HepG2 (cell line): ENCODE measurements around the gene TAF4B. TPM values are rescaled to one million over a fixed set of nuclear protein-coding genes. Genes with fewer than 3 reads are reported as not detected.

Experiments used
- ARID4A ChIP-seq: sonication (generic); formaldehyde crosslinking; IDR thresholded peaks from 2 replicates; pipeline ENCODE4 v1.5.0; 2020; ENCODE audit warnings: mild to moderate bottlenecking, missing genetic modification reagents, borderline replicate concordance
- GABPB1 ChIP-seq: IDR thresholded peaks from 2 replicates; pipeline ENCODE4 v1.6.1; 2016; ENCODE audit warnings: mild to moderate bottlenecking, missing genetic modification reagents, moderate library complexity, missing compliant biosample characterization
- GMEB1 ChIP-seq: sonication (generic); formaldehyde crosslinking; IDR thresholded peaks from 2 replicates; pipeline ENCODE4 v1.5.1; 2020; ENCODE audit warnings: missing genetic modification reagents, mild to moderate bottlenecking, borderline replicate concordance
- HMGA1 ChIP-seq: sonication (generic); formaldehyde crosslinking; conservative IDR thresholded peaks from 2 replicates; pipeline ENCODE4 v1.4.0; 2020; ENCODE audit warnings: missing genetic modification reagents
- NAIF1 ChIP-seq: sonication (generic); formaldehyde crosslinking; IDR thresholded peaks from 2 replicates; pipeline ENCODE4 v1.5.0; 2020; ENCODE audit warnings: mild to moderate bottlenecking, missing genetic modification reagents, borderline replicate concordance
- ZNF329 ChIP-seq: sonication (generic); formaldehyde crosslinking; IDR thresholded peaks from 2 replicates; pipeline ENCODE4 v1.9.0; 2021; ENCODE audit warnings: low read depth, mild to moderate bottlenecking, missing genetic modification reagents
- ZNF747 ChIP-seq: sonication (generic); formaldehyde crosslinking; IDR thresholded peaks from 2 replicates; pipeline ENCODE4 v1.8.1; 2023; ENCODE audit warnings: missing genetic modification reagents, mild to moderate bottlenecking, borderline replicate concordance
- ZNF878 ChIP-seq: sonication (generic); formaldehyde crosslinking; IDR thresholded peaks from 2 replicates; pipeline ENCODE4 v1.8.1; 2023; ENCODE audit warnings: mild to moderate bottlenecking, missing genetic modification reagents, moderate library complexity
- ZNF891 ChIP-seq: sonication (generic); formaldehyde crosslinking; IDR thresholded peaks from 2 replicates; pipeline ENCODE4 v1.5.0; 2020; ENCODE audit warnings: mild to moderate bottlenecking, missing genetic modification reagents
- polyA plus RNA-seq, 8 experiments: library from polyadenylated mRNA; depleted of rRNA in 3 of 8; stranded (reverse) in 7 of 8; unstranded in 1 of 8; fragments of >200 nt; fragmentation: Illumina TruSeq in 4 of 8; extraction: Trizol in 4 of 8; gene quantifications; 2 replicates each; pipeline versions ENCODE4 v1.2.1 to v1.2.3, GENCODE V29; 2011 to 2016; ENCODE audit warnings: low read depth in 4 of 8, missing spikeins in 1 of 8, mixed read lengths in 1 of 8; ENCODE audit not compliant: insufficient read depth in 1 of 8
- total RNA-seq, 5 experiments: library from RNA; depleted of rRNA; stranded (reverse); fragments of >200 nt; fragmentation: Illumina TruSeq; extraction: Trizol; gene quantifications; 2 replicates each; pipeline ENCODE4 v1.2.3, GENCODE V29; 2016; ENCODE audit warnings: low read depth in 1 of 5
- TF ChIP-seq, protein P1 (sequence below): fragments of 450-650 bp; IDR thresholded peaks from 2 replicates; pipeline ENCODE4 v1.6.1; 2017; ENCODE audit warnings: mild to moderate bottlenecking

Gene TAF4B
- total and polyA plus RNA-seq, 2 of the 13 experiments (the other 11 are each of a cell fraction or from before 2014, with no cell fraction given) = 2.2 to 3.8 TPM

- TF ChIP-seq, protein P1, sequence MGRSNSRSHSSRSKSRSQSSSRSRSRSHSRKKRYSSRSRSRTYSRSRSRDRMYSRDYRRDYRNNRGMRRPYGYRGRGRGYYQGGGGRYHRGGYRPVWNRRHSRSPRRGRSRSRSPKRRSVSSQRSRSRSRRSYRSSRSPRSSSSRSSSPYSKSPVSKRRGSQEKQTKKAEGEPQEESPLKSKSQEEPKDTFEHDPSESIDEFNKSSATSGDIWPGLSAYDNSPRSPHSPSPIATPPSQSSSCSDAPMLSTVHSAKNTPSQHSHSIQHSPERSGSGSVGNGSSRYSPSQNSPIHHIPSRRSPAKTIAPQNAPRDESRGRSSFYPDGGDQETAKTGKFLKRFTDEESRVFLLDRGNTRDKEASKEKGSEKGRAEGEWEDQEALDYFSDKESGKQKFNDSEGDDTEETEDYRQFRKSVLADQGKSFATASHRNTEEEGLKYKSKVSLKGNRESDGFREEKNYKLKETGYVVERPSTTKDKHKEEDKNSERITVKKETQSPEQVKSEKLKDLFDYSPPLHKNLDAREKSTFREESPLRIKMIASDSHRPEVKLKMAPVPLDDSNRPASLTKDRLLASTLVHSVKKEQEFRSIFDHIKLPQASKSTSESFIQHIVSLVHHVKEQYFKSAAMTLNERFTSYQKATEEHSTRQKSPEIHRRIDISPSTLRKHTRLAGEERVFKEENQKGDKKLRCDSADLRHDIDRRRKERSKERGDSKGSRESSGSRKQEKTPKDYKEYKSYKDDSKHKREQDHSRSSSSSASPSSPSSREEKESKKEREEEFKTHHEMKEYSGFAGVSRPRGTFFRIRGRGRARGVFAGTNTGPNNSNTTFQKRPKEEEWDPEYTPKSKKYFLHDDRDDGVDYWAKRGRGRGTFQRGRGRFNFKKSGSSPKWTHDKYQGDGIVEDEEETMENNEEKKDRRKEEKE = no peak
- no peak for TF ChIP-seq ZNF891
- TF ChIP-seq GABPB1 = peak; percentile 46; the same call in 1 of the 2 replicates
- TF ChIP-seq GMEB1 (CRISPR knock-in tag) = peak; percentile 51
- no peak for TF ChIP-seq HMGA1 (CRISPR knock-in tag)
- TF ChIP-seq ZNF329 (CRISPR knock-in tag) = no peak
- TF ChIP-seq ARID4A (CRISPR knock-in tag) = peak; percentile 82
- TF ChIP-seq ZNF878 = 0 out of 2 replicates have a peak, but pooled peaks have one; percentile 65
- no peak for TF ChIP-seq ZNF747 (CRISPR knock-in tag)
- TF ChIP-seq NAIF1 = no peak
These were observed at the start of gene TAF4B (continued) for GRCh38 chr18:26226229-26227050.
